Measurements from ENCODE around the gene GJD4.

The GJD4 gene

GRCh38 chr10:35580423-35580770, 24.7 kb upstream of the GJD4 start:
- no peak for DNase-seq
- no peaks in the 10 kb centered on the region for H3K36me3 ChIP-seq
- no peaks in the 10 kb centered on the region for H3K4me1 ChIP-seq
- no peak overlapping the region for H3K4me3 ChIP-seq (ENCODE audit: low read depth, low read length)
- TF ChIP-seq CTCF (IDR thresholded peaks at IDR 0.05; ENCODE audit: low read depth, low read length): no peak
- H3K27me3 ChIP-seq: no peaks in the 10 kb centered on the region
- no peaks in the 10 kb centered on the region for H3K9me3 ChIP-seq

- H3K9me3 ChIP-seq: no peaks in the 10 kb centered on the region
- no peak overlapping the region for H3K4me3 ChIP-seq (ENCODE audit: low read depth, low read length)
- H3K4me1 ChIP-seq: no peaks in the 10 kb centered on the region
- TF ChIP-seq CTCF (IDR thresholded peaks at IDR 0.05; ENCODE audit: low read depth, low read length): no peak
- no peak for DNase-seq
- no peaks in the 10 kb centered on the region for H3K27me3 ChIP-seq
- H3K36me3 ChIP-seq: no peaks in the 10 kb centered on the region
Measured at GRCh38 chr10:35581655-35582054, 23.5 kb upstream of the GJD4 start.

- no peak for DNase-seq
- TF ChIP-seq CTCF (IDR thresholded peaks at IDR 0.05; ENCODE audit: low read depth, low read length): no peak
- H3K36me3 ChIP-seq: no peaks in the 10 kb centered on the region
Measured at GRCh38 chr10:35584946-35585345, 20.2 kb upstream of the GJD4 start.

GRCh38 chr10:35585356-35585755, 19.8 kb upstream of the GJD4 start:
- Histone ChIP-seq H3K36me3 (no peaks in the 10 kb centered on the region), H3K9me3 (no peaks in the 10 kb centered on the region), H3K27me3 (no peaks in the 10 kb centered on the region), H3K4me3 (ENCODE audit: low read depth, low read length) (no peak overlapping the region), H3K4me1 (no peaks in the 10 kb centered on the region)
- no peak for DNase-seq
- no peak for TF ChIP-seq CTCF (IDR thresholded peaks at IDR 0.05; ENCODE audit: low read depth, low read length)

More at GRCh38 chr10:35584946-35585345, 20.2 kb upstream of the GJD4 start:
- no peak overlapping the region for H3K4me3 ChIP-seq (ENCODE audit: low read depth, low read length)
- no peaks in the 10 kb centered on the region for H3K4me1 ChIP-seq
- no peaks in the 10 kb centered on the region for H3K27me3 ChIP-seq
- H3K9me3 ChIP-seq: no peaks in the 10 kb centered on the region

GRCh38 chr10:35585903-35586535, 19.1 kb upstream of the GJD4 start:
- Histone ChIP-seq H3K27me3 (no peaks in the 10 kb centered on the region), H3K36me3 (no peaks in the 10 kb centered on the region), H3K4me3 (ENCODE audit: low read depth, low read length) (no peak overlapping the region), H3K9me3 (no peaks in the 10 kb centered on the region), H3K4me1 (no peaks in the 10 kb centered on the region)
- no peak for DNase-seq
- no peak for TF ChIP-seq CTCF (IDR thresholded peaks at IDR 0.05; ENCODE audit: low read depth, low read length)

GRCh38 chr10:35588836-35589235, 16.3 kb upstream of the GJD4 start:
- Histone ChIP-seq H3K4me1 (no peaks in the 10 kb centered on the region), H3K9me3 (no peaks in the 10 kb centered on the region), H3K36me3 (no peaks in the 10 kb centered on the region), H3K27me3 (no peaks in the 10 kb centered on the region), H3K4me3 (ENCODE audit: low read depth, low read length) (no peak overlapping the region)
- no peak for TF ChIP-seq CTCF (IDR thresholded peaks at IDR 0.05; ENCODE audit: low read depth, low read length)
- no peak for DNase-seq

Data from BE2C (cell line).